ENCODE results near the gene UFD1. TPM values are rescaled to one million over a fixed set of nuclear protein-coding genes. Genes with fewer than 3 reads are reported as not detected.

UFD1 gene
- total RNA-seq, 4 donors from 2014 or later, result 4.9 to 57.2 (median 36.8) TPM

GRCh38 chr22:19508024-19508776, 29.2 kb upstream of the UFD1 start:
- H3K27ac ChIP-seq, result no peak overlapping the region
- no peak overlapping the region for H3K4me3 ChIP-seq
- intact Hi-C loops (cut with DNase I; ENCODE audit: low total_unique reads) (no loop called here), in situ Hi-C loops (cut with MboI; ENCODE audit: low pct_ligation_motif_present in 1 of 4, low pct_unique_long_range_greater_than_20kb in 1 of 4, low sequenced_read_pairs in 3 of 4) (no loop called here)
- no peaks in the 10 kb centered on the region for H3K9me3 ChIP-seq
- no peak for DNase-seq
- WGBS, 2 donors (ENCODE audit: low coverage in 1 of 2), result 91% methylated on average over 10 of the region's 10 CpGs; no CpG with 5 or more reads in 1 of the 2 donors
- TF ChIP-seq POLR2AphosphoS5 (IDR thresholded peaks at IDR 0.05) (no peak), POLR2A (IDR thresholded peaks at IDR 0.05) (no peak), CTCF (IDR thresholded peaks at IDR 0.05) (no peak), EP300 (IDR thresholded peaks at IDR 0.05; ENCODE audit: low read depth) (no peak)
- H3K36me3 ChIP-seq, result no peaks in the 10 kb centered on the region
- H3K4me1 ChIP-seq, result no peaks in the 10 kb centered on the region
- no peaks in the 10 kb centered on the region for H3K27me3 ChIP-seq

GRCh38 chr22:19507534-19507861, 28.5 kb upstream of the UFD1 start:
- TF ChIP-seq POLR2AphosphoS5 (IDR thresholded peaks at IDR 0.05) (no peak), CTCF (IDR thresholded peaks at IDR 0.05) (no peak), EP300 (IDR thresholded peaks at IDR 0.05; ENCODE audit: low read depth) (no peak), POLR2A (IDR thresholded peaks at IDR 0.05) (no peak)
- DNase-seq, result no peak
- no peak overlapping the region for H3K4me3 ChIP-seq
- intact Hi-C loops (cut with DNase I; ENCODE audit: low total_unique reads), result no loop called here
- no peak overlapping the region for H3K27ac ChIP-seq
- no peaks in the 10 kb centered on the region for H3K27me3 ChIP-seq
- H3K4me1 ChIP-seq, result no peaks in the 10 kb centered on the region
- no peaks in the 10 kb centered on the region for H3K9me3 ChIP-seq
- WGBS, 2 donors (ENCODE audit: low coverage in 1 of 2), result 89 to 100% methylated on average over 4 of the region's 4 CpGs
- in situ Hi-C loops (cut with MboI; ENCODE audit: low pct_ligation_motif_present in 1 of 4, low pct_unique_long_range_greater_than_20kb in 1 of 4, low sequenced_read_pairs in 3 of 4), result no loop called here
- H3K36me3 ChIP-seq, result no peaks in the 10 kb centered on the region

- TF ChIP-seq CTCF (IDR thresholded peaks at IDR 0.05) (no peak), EP300 (IDR thresholded peaks at IDR 0.05; ENCODE audit: low read depth) (no peak)
- no peaks in the 10 kb centered on the region for H3K9me3 ChIP-seq
- in situ Hi-C loops (cut with MboI; ENCODE audit: low pct_ligation_motif_present in 1 of 4, low pct_unique_long_range_greater_than_20kb in 1 of 4, low sequenced_read_pairs in 3 of 4), result no loop called here
- no peaks in the 10 kb centered on the region for H3K4me1 ChIP-seq
- no peak overlapping the region for H3K27ac ChIP-seq
- intact Hi-C loops (cut with DNase I; ENCODE audit: low total_unique reads), result no loop called here
- no peaks in the 10 kb centered on the region for H3K27me3 ChIP-seq
- WGBS, 2 donors (ENCODE audit: low coverage in 1 of 2), result 88% methylated on average over 10 of the region's 10 CpGs; no CpG with 5 or more reads in 1 of the 2 donors
- no peaks in the 10 kb centered on the region for H3K36me3 ChIP-seq
- DNase-seq, result no peak
- no peak overlapping the region for H3K4me3 ChIP-seq
These were observed 27.2 kb upstream of the UFD1 start for GRCh38 chr22:19506212-19506611.

GRCh38 chr22:19505735-19506126, 26.7 kb upstream of the UFD1 start:
- Histone ChIP-seq H3K4me1 (no peaks in the 10 kb centered on the region), H3K27me3 (no peaks in the 10 kb centered on the region), H3K36me3 (no peaks in the 10 kb centered on the region), H3K27ac (no peak overlapping the region), H3K9me3 (no peaks in the 10 kb centered on the region), H3K4me3 (no peak overlapping the region)
- intact Hi-C loops (cut with DNase I; ENCODE audit: low total_unique reads) (no loop called here), in situ Hi-C loops (cut with MboI; ENCODE audit: low pct_ligation_motif_present in 1 of 4, low pct_unique_long_range_greater_than_20kb in 1 of 4, low sequenced_read_pairs in 3 of 4) (no loop called here)
- DNase-seq, result no peak
- TF ChIP-seq CTCF (IDR thresholded peaks at IDR 0.05), result no peak
- no peak for TF ChIP-seq EP300 (IDR thresholded peaks at IDR 0.05; ENCODE audit: low read depth)
- TF ChIP-seq POLR2A (IDR thresholded peaks at IDR 0.05), result no peak
- no peak for TF ChIP-seq POLR2AphosphoS5 (IDR thresholded peaks at IDR 0.05)
- 94% methylated on average over 5 of the region's 5 CpGs; no CpG with 5 or more reads in 1 of the 2 donors for WGBS, 2 donors (ENCODE audit: low coverage in 1 of 2)
